Liver (tissue), 9 donors: ENCODE measurements around the gene TMBIM6. TPM values are rescaled to one million over a fixed set of nuclear protein-coding genes. Genes with fewer than 3 reads are reported as not detected.

ENCODE experiments used
- DNase-seq: peaks from one replicate; pipeline ENCODE4 v3.0.0-alpha.2; 2017; ENCODE audit warnings: low spot score
- H3K27ac ChIP-seq, 2 donors: one replicate each; pipeline ENCODE4 v1.7.0; 2013; ENCODE audit warnings: inconsistent platforms in 2 of 2, low read length in 2 of 2, control low read depth in 1 of 2, low read depth in 1 of 2, mild to moderate bottlenecking in 1 of 2
- H3K27me3 ChIP-seq, 4 donors: one replicate each; pipeline versions ENCODE4 v1.6.1 to v1.7.0; 2013; ENCODE audit warnings: low read length in 3 of 4, inconsistent platforms in 1 of 4, mild to moderate bottlenecking in 1 of 4, moderate library complexity in 1 of 4; ENCODE audit not compliant: control insufficient read depth in 4 of 4, insufficient read depth in 4 of 4
- H3K36me3 ChIP-seq, 4 donors: one replicate each; pipeline versions ENCODE4 v1.6.1 to v1.7.0; 2013; ENCODE audit warnings: low read length in 3 of 4, mild to moderate bottlenecking in 3 of 4, low read depth in 1 of 4, moderate library complexity in 1 of 4; ENCODE audit not compliant: control insufficient read depth in 4 of 4, insufficient read depth in 3 of 4
- H3K4me1 ChIP-seq, 4 donors: one replicate each; pipeline versions ENCODE4 v1.6.1 to v1.7.0; 2013; ENCODE audit warnings: low read length in 3 of 4, mild to moderate bottlenecking in 3 of 4, moderate library complexity in 1 of 4; ENCODE audit not compliant: control insufficient read depth in 4 of 4, insufficient read depth in 4 of 4
- H3K4me3 ChIP-seq, 3 donors: one replicate each; pipeline versions ENCODE4 v1.6.1 to v1.7.0; 2013; ENCODE audit warnings: low read length in 3 of 3, control low read depth in 1 of 3, low read depth in 1 of 3, mild to moderate bottlenecking in 1 of 3
- H3K9ac ChIP-seq, 2 donors: one replicate each; pipeline ENCODE4 v1.7.0; 2013; ENCODE audit warnings: low read length in 2 of 2, mild to moderate bottlenecking in 2 of 2, moderate library complexity in 2 of 2, control low read depth in 1 of 2, low read depth in 1 of 2
- H3K9me3 ChIP-seq, 4 donors: one replicate each; pipeline versions ENCODE4 v1.6.1 to v1.7.0; 2013; ENCODE audit warnings: low read length in 3 of 4; ENCODE audit not compliant: control insufficient read depth in 4 of 4
- EGR1 ChIP-seq, 2 donors: IDR thresholded peaks; 2 replicates each; pipeline ENCODE4 v1.6.1; 2016 to 2018; ENCODE audit warnings: antibody characterized with exemption in 2 of 2, low read depth in 2 of 2
- FOXA1 ChIP-seq: IDR thresholded peaks from 2 replicates; pipeline ENCODE4 v1.6.1; 2016; ENCODE audit warnings: antibody characterized with exemption
- FOXA2 ChIP-seq: IDR thresholded peaks from 2 replicates; pipeline ENCODE4 v1.6.1; 2016; ENCODE audit warnings: antibody characterized with exemption
- GABPA ChIP-seq, 2 donors: IDR thresholded peaks in 1 of 2; conservative IDR thresholded peaks in 1 of 2; 2 replicates each; pipeline ENCODE4 v1.6.1; 2016; ENCODE audit warnings: antibody characterized with exemption in 2 of 2, mild to moderate bottlenecking in 1 of 2, moderate library complexity in 1 of 2
- HNF4A ChIP-seq, 2 donors: conservative IDR thresholded peaks; 2 replicates each; pipeline ENCODE4 v1.6.1; 2016; ENCODE audit warnings: antibody characterized with exemption in 2 of 2, mild to moderate bottlenecking in 2 of 2
- JUND ChIP-seq, 2 donors: IDR thresholded peaks; 2 replicates each; pipeline ENCODE4 v1.6.1; 2016; ENCODE audit warnings: antibody characterized with exemption in 2 of 2
- NR2F2 ChIP-seq: IDR thresholded peaks from 2 replicates; pipeline ENCODE4 v1.6.1; 2016; ENCODE audit warnings: antibody characterized with exemption
- RAD21 ChIP-seq, 2 donors: IDR thresholded peaks; 2 replicates each; pipeline ENCODE4 v1.6.1; 2016; ENCODE audit warnings: antibody characterized with exemption in 2 of 2, mild to moderate bottlenecking in 2 of 2
- RXRA ChIP-seq, 2 donors: IDR thresholded peaks; 2 replicates each; pipeline ENCODE4 v1.6.1; 2017 to 2018; ENCODE audit warnings: antibody characterized with exemption in 2 of 2, mild to moderate bottlenecking in 1 of 2
- SP1 ChIP-seq: IDR thresholded peaks from 2 replicates; pipeline ENCODE4 v1.6.1; 2018; ENCODE audit warnings: antibody characterized with exemption, mild to moderate bottlenecking
- TAF1 ChIP-seq: conservative IDR thresholded peaks from 2 replicates; pipeline ENCODE4 v1.6.1; 2016; ENCODE audit warnings: antibody characterized with exemption, mild to moderate bottlenecking
- YY1 ChIP-seq: IDR thresholded peaks from 2 replicates; pipeline ENCODE4 v1.6.1; 2016; ENCODE audit warnings: antibody characterized with exemption, mild to moderate bottlenecking
- whole genome bisulfite sequencing: extraction: QIAGEN DNeasy Blood & Tissue Kit; methylation state at CpG from one replicate; pipeline ENCODE4 v1.1.7; 2013; 5-methylcytosine and 5-hydroxymethylcytosine counted together
- polyA plus RNA-seq, 2 donors: library from polyadenylated mRNA; stranded (reverse) in 1 of 2; unstranded in 1 of 2; fragments of 200-250 nt in 1 of 2; fragments of >200 nt in 1 of 2; fragmentation: Nextera tagmentation in 1 of 2; extraction: Ambion mirVana in 1 of 2; gene quantifications; one replicate each; pipeline versions ENCODE4 v1.2.1 to v1.2.3, GENCODE V29; 2013 to 2015
- total RNA-seq, 2 donors: library from RNA; depleted of rRNA; stranded (reverse); fragments of >200 nt; gene quantifications; one replicate each; pipeline ENCODE4 v1.2.3, GENCODE V29; 2014
- TF ChIP-seq, protein P1 (sequence below): IDR thresholded peaks from 2 replicates; pipeline ENCODE4 v1.6.1; 2016; ENCODE audit warnings: antibody characterized with exemption, mild to moderate bottlenecking
- TF ChIP-seq, protein P2 (sequence below): IDR thresholded peaks from 2 replicates; pipeline ENCODE4 v1.6.1; 2016; ENCODE audit warnings: antibody characterized with exemption
- TF ChIP-seq, protein P3 (sequence below): IDR thresholded peaks from 2 replicates; pipeline ENCODE4 v1.6.1; 2016; ENCODE audit warnings: antibody characterized with exemption
- TF ChIP-seq, protein P4 (sequence below): fragments of 150-350 bp; IDR thresholded peaks from 2 replicates; pipeline ENCODE4 v1.5.1; 2017; ENCODE audit warnings: improper control_type of control experiment, low read depth, low read length; ENCODE audit not compliant: missing input control
- TF ChIP-seq, protein P5 (sequence below): IDR thresholded peaks from 2 replicates; pipeline ENCODE4 v1.6.1; 2016; ENCODE audit warnings: antibody characterized with exemption
- donor health status: healthy.
- donor health status: healthy.
- donor health status: healthy.
- donor health status: healthy.
- donor health status: healthy.

Gene TMBIM6
- total and polyA plus RNA-seq, 4 donors = 464 to 1,207 (median 713) TPM

DNA sequence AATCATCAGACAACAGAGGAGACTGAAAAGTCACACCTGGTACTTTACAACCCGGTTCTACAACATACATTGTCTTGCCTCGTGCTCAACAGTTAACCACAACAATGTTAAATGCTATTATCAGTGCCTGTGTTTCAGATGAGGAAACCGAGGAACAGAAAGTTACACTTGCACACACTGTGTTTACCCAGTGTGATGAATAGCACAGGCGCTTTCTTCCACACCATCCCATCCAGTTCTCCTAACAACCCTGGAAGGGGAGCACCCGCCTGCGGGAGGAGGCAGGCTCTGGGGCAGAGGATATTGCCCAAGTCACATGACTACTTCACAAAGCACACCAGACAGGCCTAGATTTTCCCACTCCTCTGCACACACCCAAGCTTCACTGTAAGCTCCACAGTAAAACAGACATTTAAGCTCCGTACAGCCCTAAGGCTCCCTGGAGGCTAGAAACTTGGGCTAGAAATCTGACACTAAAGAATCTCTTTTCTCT lies 65.0 kb downstream of the TMBIM6 start (continued):
- TF ChIP-seq, protein P1, sequence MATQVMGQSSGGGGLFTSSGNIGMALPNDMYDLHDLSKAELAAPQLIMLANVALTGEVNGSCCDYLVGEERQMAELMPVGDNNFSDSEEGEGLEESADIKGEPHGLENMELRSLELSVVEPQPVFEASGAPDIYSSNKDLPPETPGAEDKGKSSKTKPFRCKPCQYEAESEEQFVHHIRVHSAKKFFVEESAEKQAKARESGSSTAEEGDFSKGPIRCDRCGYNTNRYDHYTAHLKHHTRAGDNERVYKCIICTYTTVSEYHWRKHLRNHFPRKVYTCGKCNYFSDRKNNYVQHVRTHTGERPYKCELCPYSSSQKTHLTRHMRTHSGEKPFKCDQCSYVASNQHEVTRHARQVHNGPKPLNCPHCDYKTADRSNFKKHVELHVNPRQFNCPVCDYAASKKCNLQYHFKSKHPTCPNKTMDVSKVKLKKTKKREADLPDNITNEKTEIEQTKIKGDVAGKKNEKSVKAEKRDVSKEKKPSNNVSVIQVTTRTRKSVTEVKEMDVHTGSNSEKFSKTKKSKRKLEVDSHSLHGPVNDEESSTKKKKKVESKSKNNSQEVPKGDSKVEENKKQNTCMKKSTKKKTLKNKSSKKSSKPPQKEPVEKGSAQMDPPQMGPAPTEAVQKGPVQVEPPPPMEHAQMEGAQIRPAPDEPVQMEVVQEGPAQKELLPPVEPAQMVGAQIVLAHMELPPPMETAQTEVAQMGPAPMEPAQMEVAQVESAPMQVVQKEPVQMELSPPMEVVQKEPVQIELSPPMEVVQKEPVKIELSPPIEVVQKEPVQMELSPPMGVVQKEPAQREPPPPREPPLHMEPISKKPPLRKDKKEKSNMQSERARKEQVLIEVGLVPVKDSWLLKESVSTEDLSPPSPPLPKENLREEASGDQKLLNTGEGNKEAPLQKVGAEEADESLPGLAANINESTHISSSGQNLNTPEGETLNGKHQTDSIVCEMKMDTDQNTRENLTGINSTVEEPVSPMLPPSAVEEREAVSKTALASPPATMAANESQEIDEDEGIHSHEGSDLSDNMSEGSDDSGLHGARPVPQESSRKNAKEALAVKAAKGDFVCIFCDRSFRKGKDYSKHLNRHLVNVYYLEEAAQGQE = no peak

DNA sequence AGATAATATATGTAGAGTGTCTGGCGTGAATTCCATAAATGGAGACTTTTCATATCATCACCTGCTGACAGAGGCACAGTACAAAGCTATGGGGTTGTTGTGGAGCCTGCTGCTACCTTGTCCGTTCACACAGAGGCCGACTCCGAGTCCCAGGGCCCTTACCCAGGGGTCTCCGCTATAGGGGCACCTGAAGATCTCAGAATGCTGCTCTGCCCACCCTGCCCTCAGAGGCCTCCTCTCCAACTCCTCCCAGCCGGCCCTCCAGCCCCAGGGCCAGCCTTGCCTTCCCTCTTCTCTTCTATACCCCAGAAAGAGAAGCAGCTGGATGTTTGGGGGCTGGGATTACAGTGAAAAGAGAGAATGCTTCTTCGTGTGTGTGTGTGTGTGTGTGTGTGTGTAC lies 65.5 kb downstream of the TMBIM6 start:
- no peak for TF ChIP-seq SP1
- TF ChIP-seq FOXA1 = no peak
- no peak for TF ChIP-seq HNF4A (conservative IDR thresholded peaks at IDR 0.05)
- TF ChIP-seq NR2F2 = no peak
- no peak for TF ChIP-seq TAF1
- TF ChIP-seq, protein P2, sequence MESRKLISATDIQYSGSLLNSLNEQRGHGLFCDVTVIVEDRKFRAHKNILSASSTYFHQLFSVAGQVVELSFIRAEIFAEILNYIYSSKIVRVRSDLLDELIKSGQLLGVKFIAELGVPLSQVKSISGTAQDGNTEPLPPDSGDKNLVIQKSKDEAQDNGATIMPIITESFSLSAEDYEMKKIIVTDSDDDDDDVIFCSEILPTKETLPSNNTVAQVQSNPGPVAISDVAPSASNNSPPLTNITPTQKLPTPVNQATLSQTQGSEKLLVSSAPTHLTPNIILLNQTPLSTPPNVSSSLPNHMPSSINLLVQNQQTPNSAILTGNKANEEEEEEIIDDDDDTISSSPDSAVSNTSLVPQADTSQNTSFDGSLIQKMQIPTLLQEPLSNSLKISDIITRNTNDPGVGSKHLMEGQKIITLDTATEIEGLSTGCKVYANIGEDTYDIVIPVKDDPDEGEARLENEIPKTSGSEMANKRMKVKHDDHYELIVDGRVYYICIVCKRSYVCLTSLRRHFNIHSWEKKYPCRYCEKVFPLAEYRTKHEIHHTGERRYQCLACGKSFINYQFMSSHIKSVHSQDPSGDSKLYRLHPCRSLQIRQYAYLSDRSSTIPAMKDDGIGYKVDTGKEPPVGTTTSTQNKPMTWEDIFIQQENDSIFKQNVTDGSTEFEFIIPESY = no peak
- TF ChIP-seq, protein P1 = no peak
- no peak for TF ChIP-seq YY1
- TF ChIP-seq JUND (IDR thresholded peaks at IDR 0.05) = no peak
- no peak for TF ChIP-seq RAD21 (IDR thresholded peaks at IDR 0.05)
- TF ChIP-seq EGR1 (IDR thresholded peaks at IDR 0.05; ENCODE audit: low read depth in 2 of 2) = no peak
- TF ChIP-seq, protein P3, sequence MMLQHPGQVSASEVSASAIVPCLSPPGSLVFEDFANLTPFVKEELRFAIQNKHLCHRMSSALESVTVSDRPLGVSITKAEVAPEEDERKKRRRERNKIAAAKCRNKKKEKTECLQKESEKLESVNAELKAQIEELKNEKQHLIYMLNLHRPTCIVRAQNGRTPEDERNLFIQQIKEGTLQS = no peak
- no peak for TF ChIP-seq GABPA (IDR thresholded peaks at IDR 0.05 in 1 of 2, conservative IDR thresholded peaks at IDR 0.05 in 1 of 2)
- TF ChIP-seq, protein P4, sequence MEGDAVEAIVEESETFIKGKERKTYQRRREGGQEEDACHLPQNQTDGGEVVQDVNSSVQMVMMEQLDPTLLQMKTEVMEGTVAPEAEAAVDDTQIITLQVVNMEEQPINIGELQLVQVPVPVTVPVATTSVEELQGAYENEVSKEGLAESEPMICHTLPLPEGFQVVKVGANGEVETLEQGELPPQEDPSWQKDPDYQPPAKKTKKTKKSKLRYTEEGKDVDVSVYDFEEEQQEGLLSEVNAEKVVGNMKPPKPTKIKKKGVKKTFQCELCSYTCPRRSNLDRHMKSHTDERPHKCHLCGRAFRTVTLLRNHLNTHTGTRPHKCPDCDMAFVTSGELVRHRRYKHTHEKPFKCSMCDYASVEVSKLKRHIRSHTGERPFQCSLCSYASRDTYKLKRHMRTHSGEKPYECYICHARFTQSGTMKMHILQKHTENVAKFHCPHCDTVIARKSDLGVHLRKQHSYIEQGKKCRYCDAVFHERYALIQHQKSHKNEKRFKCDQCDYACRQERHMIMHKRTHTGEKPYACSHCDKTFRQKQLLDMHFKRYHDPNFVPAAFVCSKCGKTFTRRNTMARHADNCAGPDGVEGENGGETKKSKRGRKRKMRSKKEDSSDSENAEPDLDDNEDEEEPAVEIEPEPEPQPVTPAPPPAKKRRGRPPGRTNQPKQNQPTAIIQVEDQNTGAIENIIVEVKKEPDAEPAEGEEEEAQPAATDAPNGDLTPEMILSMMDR = no peak
- TF ChIP-seq, protein P5, sequence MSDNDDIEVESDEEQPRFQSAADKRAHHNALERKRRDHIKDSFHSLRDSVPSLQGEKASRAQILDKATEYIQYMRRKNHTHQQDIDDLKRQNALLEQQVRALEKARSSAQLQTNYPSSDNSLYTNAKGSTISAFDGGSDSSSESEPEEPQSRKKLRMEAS = no peak
- TF ChIP-seq FOXA2 = no peak
- TF ChIP-seq RXRA (IDR thresholded peaks at IDR 0.05) = no peak
- 95% methylated on average over 7 of the region's 7 CpGs for WGBS
- peaks cover 5 to 14% (median 9%) of the 10 kb centered on the region in 4 donors for H3K36me3 ChIP-seq

More for the DNA sequence above, 65.5 kb downstream of the TMBIM6 start:
- no peak for DNase-seq
- H3K27ac ChIP-seq = no peak overlapping the region
- no peaks in the 10 kb centered on the region for H3K27me3 ChIP-seq
- H3K4me1 ChIP-seq = no peaks in the 10 kb centered on the region
- no peak overlapping the region for H3K4me3 ChIP-seq
- no peaks in the 10 kb centered on the region for H3K9me3 ChIP-seq
- no peak overlapping the region for H3K9ac ChIP-seq
